Activated CD4-positive, alpha-beta memory T cell treated with anti-CD3 and anti-CD28 coated beads, Interleukin-2, amount 10 ng/mL, durations not matched to agents 7 days and 5 days (primary cell): ENCODE measurements around the gene ZNF607. TPM values are rescaled to one million over a fixed set of nuclear protein-coding genes. Genes with fewer than 3 reads are reported as not detected.
"Not testable (repeated sequence)": the region's sequence is repeated elsewhere in the genome, so short reads cannot be mapped to it uniquely, and the experiment has no call there.

Source experiments
- CTCF ChIA-PET: fragments of 350-600 bp; sonication (Branson Sonifier 250); formaldehyde crosslinking; loops from one replicate; lab custom pipeline; 2021; ENCODE audit warnings: antibody characterized with exemption, inconsistent platforms; lab: Charles Lee
- POLR2A ChIA-PET: fragments of 350-600 bp; sonication (Branson Sonifier 250); formaldehyde crosslinking; loops from one replicate; lab custom pipeline; 2021; ENCODE audit warnings: antibody characterized with exemption; lab: Charles Lee
- DNase-seq: peaks from one replicate; pipeline ENCODE4 v3.0.0-alpha.2; 2020
- H3K27ac Mint-ChIP-seq: one replicate; pipeline ENCODE4 v1.8.0; 2021; ENCODE audit warnings: mild to moderate bottlenecking, mixed read lengths
- H3K27me3 Mint-ChIP-seq: one replicate; pipeline ENCODE4 v1.8.0; 2021; ENCODE audit warnings: mixed read lengths
- H3K36me3 Mint-ChIP-seq: one replicate; pipeline ENCODE4 v1.8.0; 2021; ENCODE audit warnings: low read depth, mixed read lengths
- H3K4me1 Mint-ChIP-seq: one replicate; pipeline ENCODE4 v1.8.0; 2021; ENCODE audit warnings: mixed read lengths
- H3K4me3 Mint-ChIP-seq: one replicate; pipeline ENCODE4 v1.8.0; 2021; ENCODE audit warnings: mild to moderate bottlenecking, mixed read lengths
- H3K9me3 Mint-ChIP-seq: one replicate; pipeline ENCODE4 v1.8.0; 2021; ENCODE audit warnings: mixed read lengths
- total RNA-seq, 2 experiments: library from RNA; stranded (reverse); gene quantifications; one replicate each; pipeline ENCODE4 v1.2.3, GENCODE V29; 2021

Gene ZNF607
- total RNA-seq: 1 to 10 TPM; 4.0 to 5.1 TPM

DNA sequence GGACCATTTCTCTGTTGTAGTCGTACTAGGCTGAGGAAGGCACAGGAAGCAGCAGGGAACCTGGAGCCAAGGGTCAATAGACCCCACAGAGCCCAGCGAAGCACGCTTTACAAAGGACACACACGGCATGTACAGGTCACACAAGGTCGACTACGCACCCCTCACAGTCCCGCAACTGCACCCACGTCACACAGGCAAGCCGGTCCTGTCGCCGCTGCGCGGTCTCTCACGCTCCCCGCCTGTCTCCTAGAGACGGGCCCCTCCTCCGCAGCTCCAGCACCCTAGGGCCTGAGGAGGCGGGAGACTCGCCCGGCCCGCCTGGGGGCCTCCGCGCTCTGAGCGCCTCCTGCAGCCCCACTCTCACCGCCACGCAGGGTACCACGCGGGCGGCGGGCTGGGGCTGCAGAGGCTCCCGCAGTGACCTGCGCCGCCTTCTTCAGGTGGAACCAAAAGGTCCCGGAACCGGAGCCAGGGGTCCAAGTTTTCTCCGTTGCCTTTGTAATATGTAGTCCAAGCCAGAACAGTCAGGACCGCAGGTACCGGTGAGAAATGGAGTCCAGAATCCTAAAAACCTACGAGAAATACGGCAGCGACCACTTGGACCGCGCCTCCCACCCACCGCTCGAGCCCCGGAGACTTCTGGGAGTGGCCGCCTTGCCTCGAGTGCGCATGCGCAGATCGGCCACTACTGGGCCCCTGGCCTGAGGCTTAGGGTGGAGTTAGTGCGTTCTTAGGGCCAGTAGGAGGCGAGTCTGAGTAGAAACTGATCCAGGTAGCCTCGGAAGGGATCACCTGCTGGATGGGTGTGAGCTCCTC lies at the start of gene ZNF607:
TSS of gene ZNF607 (minus strand) at position 651 of the 816 bp plus-strand sequence. CDS start 8,143 bp downstream, outside the sequence.
- Mint-ChIP-seq H3K27me3 (no peaks in the 10 kb centered on the region), H3K4me3 (peak within 1 kb of the TSS; percentile 78), H3K4me1 (peaks cover 10% of the 10 kb centered on the region), H3K9me3 (peaks cover 11% of the 10 kb centered on the region), H3K27ac (peak within 1 kb of the TSS; percentile 63), H3K36me3 (peaks cover 9% of the 10 kb centered on the region)
- POLR2A ChIA-PET: interaction anchor here (1.1 to 1.2 kb wide), 2 partner anchors 12 to 1340 kb away, joined by 3 read pairs; partner anchors contain the start of gene ZFP14
- DNase-seq: peak; percentile 82
- CTCF ChIA-PET: interaction anchor here (0.5 to 1.4 kb wide), 3 partner anchors 12 to 402 kb away, joined by 3 to 5 read pairs (median 3); no protein-coding TSS in a partner anchor

DNA sequence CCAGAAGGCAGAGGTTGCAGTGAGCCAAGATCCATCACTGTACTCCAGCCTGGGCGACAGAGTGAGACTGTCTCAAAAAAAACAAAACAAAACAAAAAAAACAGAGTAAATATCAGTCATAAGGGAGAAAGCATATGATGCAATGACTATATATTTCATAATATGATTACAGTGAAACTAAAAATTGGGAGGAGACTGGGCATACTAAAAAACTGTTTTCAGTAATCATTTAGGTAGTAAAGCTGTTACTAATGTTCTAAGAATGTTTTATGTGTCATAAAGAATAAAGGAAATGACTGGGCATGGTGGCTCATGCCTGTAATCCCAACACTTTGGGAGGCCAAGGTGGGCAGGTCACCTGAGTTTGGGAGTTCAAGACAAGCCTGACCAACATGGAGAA lies 43.9 kb upstream of the ZNF607 start:
- Mint-ChIP-seq H3K9me3 (peaks cover 21% of the 10 kb centered on the region), H3K4me1 (no peaks in the 10 kb centered on the region), H3K36me3 (peaks cover 52% of the 10 kb centered on the region), H3K27ac (no peak overlapping the region), H3K4me3 (no peak overlapping the region), H3K27me3 (no peaks in the 10 kb centered on the region)
- ChIA-PET POLR2A (no interaction called here), CTCF (interaction anchor here (0.5 kb wide), 1 partner anchor 47 kb away, joined by 3 read pairs; no protein-coding TSS in a partner anchor)
- DNase-seq: no peak

DNA sequence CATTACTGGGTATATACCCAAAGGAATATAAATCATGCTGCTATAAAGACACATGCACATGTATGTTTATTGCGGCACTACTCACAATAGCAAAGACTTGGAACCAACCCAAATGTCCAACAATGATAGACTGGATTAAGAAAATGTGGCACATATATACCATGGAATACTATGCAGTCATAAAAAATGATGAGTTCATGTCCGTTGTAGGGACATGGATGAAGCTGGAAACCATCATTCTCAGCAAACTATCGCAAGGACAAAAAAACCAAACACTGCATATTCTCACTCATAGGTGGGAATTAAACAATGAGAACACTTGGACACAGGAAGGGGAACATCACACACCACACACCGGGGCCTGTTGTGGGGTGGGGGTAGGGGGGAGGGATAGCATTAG lies 38.1 kb upstream of the ZNF607 start:
- CTCF ChIA-PET, POLR2A ChIA-PET, H3K4me1 Mint-ChIP-seq, H3K4me3 Mint-ChIP-seq, DNase-seq, H3K27me3 Mint-ChIP-seq, H3K27ac Mint-ChIP-seq: not testable (repeated sequence)
- Mint-ChIP-seq H3K9me3 (peaks cover 21% of the 10 kb centered on the region), H3K36me3 (peaks cover 39% of the 10 kb centered on the region)

DNA sequence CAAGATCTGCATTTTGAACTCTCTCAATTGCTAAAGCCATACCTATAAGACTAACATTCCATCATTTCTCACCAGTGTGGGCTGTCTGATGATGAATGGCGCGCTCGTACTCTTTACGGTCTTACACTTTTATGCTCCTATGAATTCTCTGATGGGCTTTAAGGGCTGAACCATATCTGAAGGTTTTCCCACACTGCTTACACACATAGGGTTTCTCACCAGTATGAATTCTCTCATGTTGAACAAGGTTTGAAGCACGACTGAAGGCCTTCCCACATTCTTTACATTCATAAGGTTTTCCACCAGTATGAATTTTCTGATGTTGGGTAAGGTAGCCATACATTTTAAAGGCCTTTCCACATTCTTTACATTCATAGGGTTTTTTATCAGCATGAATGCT lies 18.8 kb upstream of the ZNF607 start:
- Mint-ChIP-seq H3K36me3 (peaks cover 44% of the 10 kb centered on the region), H3K4me1 (no peaks in the 10 kb centered on the region), H3K27ac (no peak overlapping the region), H3K4me3 (no peak overlapping the region), H3K27me3 (no peaks in the 10 kb centered on the region), H3K9me3 (peaks cover 66% of the 10 kb centered on the region)
- ChIA-PET CTCF (no interaction called here), POLR2A (no interaction called here)
- no peak for DNase-seq

DNA sequence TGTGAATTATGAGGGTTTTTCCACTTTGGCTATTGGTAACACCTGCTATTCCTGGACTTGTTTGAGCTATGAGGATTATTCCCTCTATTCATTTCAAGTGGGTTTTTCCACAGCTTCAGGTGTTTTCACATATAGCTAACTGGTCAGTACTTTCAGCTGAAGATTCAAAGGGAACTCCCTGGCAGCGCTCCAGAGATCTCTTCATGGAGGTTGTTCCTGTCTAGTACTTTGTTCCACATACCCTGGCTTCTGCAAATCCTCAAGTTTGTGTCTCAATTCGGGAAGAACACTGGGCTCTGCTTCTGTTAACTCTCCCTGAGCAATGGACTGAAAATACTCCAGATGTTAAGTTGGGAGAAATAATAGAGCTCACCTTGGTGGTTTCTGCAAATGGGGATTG lies 5.6 kb upstream of the ZNF607 start:
- no peak overlapping the region for H3K4me3 Mint-ChIP-seq
- POLR2A ChIA-PET: no interaction called here
- no peaks in the 10 kb centered on the region for H3K27me3 Mint-ChIP-seq
- no peak overlapping the region for H3K27ac Mint-ChIP-seq
- peaks cover 17% of the 10 kb centered on the region for H3K9me3 Mint-ChIP-seq
- DNase-seq: no peak
- H3K36me3 Mint-ChIP-seq: peaks cover 2% of the 10 kb centered on the region
- no peaks in the 10 kb centered on the region for H3K4me1 Mint-ChIP-seq
- CTCF ChIA-PET: no interaction called here

DNA sequence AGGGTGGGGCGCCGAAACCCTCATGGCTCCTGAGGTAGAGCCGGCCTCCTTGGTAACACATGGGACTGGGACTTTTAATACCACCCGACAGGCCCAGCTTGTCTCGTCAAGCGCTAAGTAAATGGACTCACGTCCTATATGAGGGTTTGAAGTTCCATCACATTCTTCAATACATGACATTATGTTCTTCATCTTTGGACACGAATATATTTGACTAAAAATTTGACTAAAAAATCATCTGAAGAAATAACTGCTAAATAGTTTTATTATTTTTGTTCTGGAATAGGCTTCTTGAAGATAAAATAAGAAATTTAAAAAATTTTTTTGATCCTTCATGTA lies 335 bp upstream of the ZNF607 start:
- POLR2A ChIA-PET: interaction anchor here (1.1 to 1.2 kb wide), 2 partner anchors 12 to 1341 kb away, joined by 3 read pairs; partner anchors contain the start of gene ZFP14

DNA sequence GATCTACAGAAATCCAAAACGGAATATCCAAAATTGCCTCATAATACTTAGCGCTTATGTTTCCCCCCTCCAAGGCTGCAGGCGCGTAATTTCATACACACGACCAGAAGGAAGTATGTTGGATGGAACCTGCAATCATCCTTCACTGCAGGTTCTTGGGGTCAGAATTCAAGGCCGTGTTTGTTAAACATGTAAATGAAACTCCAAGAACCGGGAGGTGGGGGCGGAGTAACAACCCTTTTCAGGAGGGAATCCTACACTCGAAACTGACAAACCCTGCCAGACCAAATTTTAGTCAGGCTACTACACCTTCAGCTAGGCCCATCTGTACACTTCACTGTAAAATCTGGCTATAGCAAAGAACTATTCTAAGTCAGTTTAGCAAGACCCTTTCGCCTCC lies 1.3 kb downstream of the ZNF607 start:
- Mint-ChIP-seq H3K4me1 (peaks cover 10% of the 10 kb centered on the region), H3K27me3 (no peaks in the 10 kb centered on the region), H3K4me3 (peak overlapping the region; percentile 78), H3K36me3 (peaks cover 13% of the 10 kb centered on the region), H3K9me3 (peaks cover 11% of the 10 kb centered on the region), H3K27ac (no peak overlapping the region)
- DNase-seq: no peak
- ChIA-PET POLR2A (no interaction called here), CTCF (no interaction called here)

More for the DNA sequence above, 335 bp upstream of the ZNF607 start:
- Mint-ChIP-seq H3K36me3 (peaks cover 9% of the 10 kb centered on the region), H3K27ac (peak overlapping the region; percentile 63), H3K9me3 (peaks cover 11% of the 10 kb centered on the region), H3K4me1 (peaks cover 10% of the 10 kb centered on the region), H3K4me3 (peak overlapping the region; percentile 78), H3K27me3 (no peaks in the 10 kb centered on the region)
- no peak for DNase-seq
- CTCF ChIA-PET: interaction anchor here (0.5 to 1.4 kb wide), 3 partner anchors 12 to 403 kb away, joined by 3 to 5 read pairs (median 3); no protein-coding TSS in a partner anchor

DNA sequence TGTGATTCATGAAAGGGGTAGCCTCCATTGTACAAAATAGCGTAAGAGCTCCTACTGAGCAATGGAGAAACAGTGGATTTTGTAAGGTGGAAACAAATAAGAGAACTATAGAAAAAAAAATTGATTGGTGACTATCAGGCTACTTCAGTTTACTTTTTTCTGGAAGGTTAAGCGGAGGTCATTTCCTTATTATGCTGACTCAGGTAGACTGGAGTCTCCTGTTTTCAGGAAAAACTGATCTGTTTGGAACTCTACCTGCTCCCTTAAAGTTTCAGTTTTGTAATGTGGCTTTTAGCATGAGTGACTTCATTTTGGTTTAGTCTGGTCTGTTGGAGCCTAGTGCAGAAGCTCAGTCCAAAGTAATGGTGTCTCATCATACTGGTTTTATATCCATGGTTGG lies 3.4 kb downstream of the ZNF607 start:
- Mint-ChIP-seq H3K27me3 (no peaks in the 10 kb centered on the region), H3K27ac (no peak overlapping the region), H3K4me1 (peaks cover 10% of the 10 kb centered on the region), H3K36me3 (peaks cover 27% of the 10 kb centered on the region), H3K4me3 (no peak overlapping the region), H3K9me3 (peaks cover 23% of the 10 kb centered on the region)
- POLR2A ChIA-PET: no interaction called here
- CTCF ChIA-PET: no interaction called here
- DNase-seq: no peak

DNA sequence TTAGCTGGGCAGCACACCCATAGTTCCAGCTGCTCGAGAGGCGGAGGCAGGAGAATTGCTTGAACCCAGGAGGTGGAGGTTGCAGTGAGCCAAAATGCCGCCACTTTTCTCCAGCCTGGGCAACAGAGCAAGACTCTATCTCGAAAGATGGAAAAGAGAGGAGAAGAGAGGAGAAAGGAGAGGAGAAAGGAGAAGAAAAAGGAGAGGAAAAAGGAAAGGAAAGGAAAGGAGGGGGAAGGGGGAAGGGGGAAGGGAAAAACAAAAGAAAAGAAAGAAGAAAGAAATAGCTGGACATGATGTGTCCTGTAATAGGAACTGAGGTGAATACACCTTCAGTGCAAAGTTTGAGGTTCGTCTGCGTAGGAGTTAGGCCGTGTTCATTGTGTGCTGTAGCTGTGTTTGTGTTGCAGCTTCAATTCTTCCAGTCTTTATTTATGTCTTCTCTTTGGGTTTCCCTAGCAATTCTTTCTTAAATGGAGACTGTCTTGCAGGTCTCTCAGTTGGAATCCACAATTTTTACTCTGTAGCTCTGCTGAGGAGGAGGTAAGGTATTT lies 13.4 kb downstream of the ZNF607 start:
- no peak overlapping the region for H3K4me3 Mint-ChIP-seq
- H3K4me1 Mint-ChIP-seq: no peaks in the 10 kb centered on the region
- POLR2A ChIA-PET: interaction anchor here (0.6 kb wide), 1 partner anchor 849 kb away, joined by 3 read pairs; no protein-coding TSS in a partner anchor
- H3K9me3 Mint-ChIP-seq: peaks cover 47% of the 10 kb centered on the region
- no peak overlapping the region for H3K27ac Mint-ChIP-seq
- CTCF ChIA-PET: no interaction called here
- peaks cover 63% of the 10 kb centered on the region for H3K36me3 Mint-ChIP-seq
- no peak for DNase-seq
- no peaks in the 10 kb centered on the region for H3K27me3 Mint-ChIP-seq

DNA sequence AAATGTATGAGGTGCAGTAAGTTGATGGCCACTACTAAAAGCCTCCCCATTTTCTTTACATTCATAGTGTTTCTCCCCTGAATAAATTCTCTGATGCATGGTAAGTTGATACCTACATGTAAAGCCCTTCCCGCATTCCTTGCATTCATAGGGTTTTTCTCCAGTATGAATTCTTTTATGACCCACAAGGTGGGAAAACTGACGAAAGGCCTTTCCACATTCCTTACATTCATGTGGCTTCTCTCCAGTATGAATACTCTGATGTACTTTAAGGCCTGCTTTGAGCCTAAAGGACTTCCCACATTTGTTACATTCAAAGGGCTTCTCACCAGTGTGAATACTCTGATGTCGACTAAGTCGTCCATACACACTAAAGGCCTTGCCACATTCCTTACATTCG lies 20.5 kb downstream of the ZNF607 start:
- no peaks in the 10 kb centered on the region for H3K4me1 Mint-ChIP-seq
- POLR2A ChIA-PET: no interaction called here
- no peak for DNase-seq
- H3K4me3 Mint-ChIP-seq: no peak overlapping the region
- H3K9me3 Mint-ChIP-seq: peaks cover 59% of the 10 kb centered on the region
- CTCF ChIA-PET: no interaction called here
- peaks cover 51% of the 10 kb centered on the region for H3K36me3 Mint-ChIP-seq
- no peaks in the 10 kb centered on the region for H3K27me3 Mint-ChIP-seq
- no peak overlapping the region for H3K27ac Mint-ChIP-seq

DNA sequence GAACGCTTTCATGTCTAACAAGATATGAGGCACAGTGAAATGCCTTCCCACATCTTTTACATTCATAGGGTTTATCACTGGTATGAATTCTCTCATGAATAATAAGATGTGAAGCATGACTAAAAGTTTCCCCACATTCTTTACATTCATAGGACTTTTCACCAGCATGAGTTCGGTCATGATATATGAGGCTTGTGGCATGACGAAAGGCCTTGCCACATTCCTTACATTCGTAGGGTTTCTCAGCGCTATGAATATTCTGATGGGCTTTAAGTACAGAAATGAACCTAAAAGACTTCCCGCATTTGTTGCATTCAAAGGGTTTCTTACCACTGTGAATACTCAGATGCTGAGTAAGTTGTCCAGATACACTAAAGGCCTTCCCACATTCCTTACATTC lies 21.3 kb downstream of the ZNF607 start:
- no peak for DNase-seq
- Mint-ChIP-seq H3K36me3 (peaks cover 47% of the 10 kb centered on the region), H3K27ac (no peak overlapping the region), H3K9me3 (peaks cover 58% of the 10 kb centered on the region), H3K4me3 (no peak overlapping the region), H3K4me1 (no peaks in the 10 kb centered on the region), H3K27me3 (no peaks in the 10 kb centered on the region)
- ChIA-PET CTCF (no interaction called here), POLR2A (no interaction called here)

DNA sequence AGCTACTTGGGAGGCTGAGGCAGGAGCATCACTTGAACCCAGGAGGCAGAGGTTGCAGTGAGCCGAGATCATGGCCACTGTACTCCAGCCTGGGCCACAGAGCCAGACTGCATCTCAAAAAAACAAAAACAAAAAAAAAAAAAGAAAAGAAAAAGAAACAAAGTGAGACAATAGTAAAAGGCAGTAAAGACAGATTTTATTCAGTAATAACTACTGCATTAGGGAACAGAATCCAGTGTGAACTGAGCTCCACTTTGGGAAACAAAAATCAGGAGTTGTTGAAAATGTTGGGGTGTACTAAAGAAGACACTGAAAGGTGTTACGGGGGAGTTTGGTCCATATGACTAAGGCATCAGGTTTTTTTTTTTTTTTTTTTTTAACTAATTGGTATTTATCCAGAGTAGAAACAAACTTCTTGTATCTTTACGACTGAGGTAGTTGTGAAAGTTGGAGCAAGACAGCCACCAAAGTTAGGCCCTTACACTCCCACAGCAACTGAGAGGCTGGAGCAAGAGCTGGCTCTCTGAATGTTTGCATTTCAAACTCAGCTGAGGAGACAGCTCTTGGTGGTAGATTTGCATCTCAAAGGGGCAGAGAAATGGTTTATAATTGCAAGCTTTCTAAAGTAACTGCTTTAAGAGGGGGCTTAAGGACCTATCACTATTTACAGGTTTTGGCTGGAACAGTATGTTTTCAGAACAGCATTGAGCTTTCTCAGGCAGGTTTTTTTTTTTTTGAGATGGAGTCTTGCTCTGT lies 24.2 kb downstream of the ZNF607 start:
- no peak overlapping the region for H3K27ac Mint-ChIP-seq
- CTCF ChIA-PET: no interaction called here
- DNase-seq: no peak
- H3K36me3 Mint-ChIP-seq: peaks cover 42% of the 10 kb centered on the region
- H3K4me1 Mint-ChIP-seq: peaks cover 9% of the 10 kb centered on the region
- POLR2A ChIA-PET: no interaction called here
- H3K27me3 Mint-ChIP-seq: no peaks in the 10 kb centered on the region
- H3K9me3 Mint-ChIP-seq: peaks cover 51% of the 10 kb centered on the region
- H3K4me3 Mint-ChIP-seq: no peak overlapping the region
